Neural cell (in vitro differentiated cells): ENCODE data around the gene PER2. TPM values are rescaled to one million over a fixed set of nuclear protein-coding genes. Genes with fewer than 3 reads are reported as not detected.

Experiments used
- H2AFZ ChIP-seq: fragments of 200-600, 300-800 bp; sonication (generic), shearing (Covaris generic); 2 replicates; pipeline ENCODE4 v1.6.0; 2014; ENCODE audit warnings: low read depth, mild to moderate bottlenecking, antibody characterized with exemption, low read length, moderate library complexity
- H3F3A ChIP-seq: fragments of 200-600 bp; shearing (Covaris generic); 2 replicates; pipeline ENCODE4 v1.6.1; 2016; ENCODE audit warnings: mild to moderate bottlenecking, moderate library complexity, mixed read lengths, antibody characterized with exemption, low read length; ENCODE audit not compliant: insufficient read depth, poor library complexity, severe bottlenecking
- H3K27ac ChIP-seq: fragments of 200-600, 300-800 bp; sonication (generic), shearing (Covaris generic); 2 replicates; pipeline ENCODE4 v1.5.1; 2014; ENCODE audit warnings: mild to moderate bottlenecking, low read length, moderate library complexity
- H3K27me3 ChIP-seq: fragments of 300-800, 200-600 bp; sonication (generic), shearing (Covaris generic); 2 replicates; pipeline ENCODE4 v1.6.0; 2014; ENCODE audit warnings: mild to moderate bottlenecking, low read depth, low read length, moderate library complexity; ENCODE audit not compliant: insufficient read depth
- H3K36me3 ChIP-seq: fragments of 300-800, 200-600 bp; sonication (generic), shearing (Covaris generic); 2 replicates; pipeline ENCODE4 v1.5.1; 2014; ENCODE audit warnings: mild to moderate bottlenecking, antibody characterized with exemption, low read length, moderate library complexity; ENCODE audit not compliant: insufficient read depth
- H3K4me2 ChIP-seq: fragments of 300-800, 200-600 bp; sonication (generic), shearing (Covaris generic); 2 replicates; pipeline ENCODE4 v1.6.0; 2014; ENCODE audit warnings: mild to moderate bottlenecking, low read length
- H3K4me3 ChIP-seq: fragments of 300-800, 200-600 bp; sonication (generic), shearing (Covaris generic); 2 replicates; pipeline ENCODE4 v1.5.1; 2014; ENCODE audit warnings: mild to moderate bottlenecking, low read length, moderate library complexity
- H3K79me2 ChIP-seq: fragments of 200-600 bp; shearing (Covaris generic); replicated peaks from 2 replicates; pipeline ENCODE4 v1.6.0; 2014; ENCODE audit warnings: mild to moderate bottlenecking, low read length, moderate library complexity; ENCODE audit not compliant: insufficient read depth
- H3K9ac ChIP-seq: fragments of 300-800, 200-600 bp; sonication (generic), shearing (Covaris generic); 2 replicates; pipeline ENCODE4 v1.6.1; 2016; ENCODE audit warnings: mild to moderate bottlenecking, low read length, mixed read lengths
- H3K9me2 ChIP-seq: fragments of 200-600 bp; shearing (Covaris generic); 2 replicates; pipeline ENCODE4 v1.6.1; 2016; ENCODE audit warnings: mild to moderate bottlenecking, low read length, mixed read lengths; ENCODE audit not compliant: insufficient read depth
- H3K9me3 ChIP-seq: fragments of 200-600, 300-800 bp; sonication (generic), shearing (Covaris generic); 2 replicates; pipeline ENCODE4 v1.6.1; 2016; ENCODE audit warnings: mild to moderate bottlenecking, mixed run types, low read length, moderate library complexity, mixed read lengths
- H4K20me1 ChIP-seq: fragments of 200-600 bp; shearing (Covaris generic); 2 replicates; pipeline ENCODE4 v1.6.1; 2016; ENCODE audit warnings: mild to moderate bottlenecking, mixed run types; ENCODE audit not compliant: insufficient read depth
- EP300 ChIP-seq: fragments of 450-650 bp; conservative IDR thresholded peaks from 2 replicates; pipeline ENCODE4 v1.6.1; 2014; ENCODE audit warnings: antibody characterized with exemption, mild to moderate bottlenecking, moderate library complexity; ENCODE audit not compliant: poor library complexity, severe bottlenecking
- EZH2 ChIP-seq: fragments of 200-600, 300-800 bp; shearing (Covaris generic), sonication (generic); IDR thresholded peaks from 2 replicates; pipeline ENCODE4 v1.6.1; 2014; ENCODE audit warnings: antibody characterized with exemption, low read length, borderline replicate concordance, mild to moderate bottlenecking; ENCODE audit not compliant: insufficient read depth, poor library complexity, severe bottlenecking
- MXI1 ChIP-seq: fragments of 450-650 bp; conservative IDR thresholded peaks from 2 replicates; pipeline ENCODE4 v1.6.1; 2014; ENCODE audit warnings: antibody characterized with exemption, mild to moderate bottlenecking; ENCODE audit not compliant: poor library complexity, severe bottlenecking
- POLR2AphosphoS5 ChIP-seq: IDR thresholded peaks from 2 replicates; pipeline ENCODE4 v1.6.1; 2012
- RAD21 ChIP-seq: fragments of 450-650 bp; conservative IDR thresholded peaks from 2 replicates; pipeline ENCODE4 v1.6.1; 2014; ENCODE audit warnings: antibody characterized with exemption, mild to moderate bottlenecking, moderate library complexity
- SMC3 ChIP-seq: fragments of 450-650 bp; conservative IDR thresholded peaks from 2 replicates; pipeline ENCODE4 v1.6.1; 2014; ENCODE audit warnings: antibody characterized with exemption, mild to moderate bottlenecking, moderate library complexity; ENCODE audit not compliant: poor library complexity
- TAF1 ChIP-seq: IDR thresholded peaks from 2 replicates; pipeline ENCODE4 v1.6.1; 2012; ENCODE audit warnings: low read depth
- polyA plus RNA-seq: library from polyadenylated mRNA; depleted of rRNA; stranded (reverse); fragments of >200 nt; gene quantifications from 2 replicates; pipeline ENCODE4 v1.2.3, GENCODE V29; 2014
- TF ChIP-seq, protein P1 (sequence below): fragments of 450-650 bp; IDR thresholded peaks from 2 replicates; pipeline ENCODE4 v1.5.1; 2014; ENCODE audit warnings: antibody characterized with exemption, mild to moderate bottlenecking, moderate library complexity; ENCODE audit not compliant: poor library complexity, severe bottlenecking
- TF ChIP-seq, protein P2 (sequence below): IDR thresholded peaks from 2 replicates; pipeline ENCODE4 v1.6.1; 2012; ENCODE audit warnings: borderline replicate concordance

The PER2 gene
- polyA plus RNA-seq, 1 donor from 2014 or later, result 3.2 TPM

DNA sequence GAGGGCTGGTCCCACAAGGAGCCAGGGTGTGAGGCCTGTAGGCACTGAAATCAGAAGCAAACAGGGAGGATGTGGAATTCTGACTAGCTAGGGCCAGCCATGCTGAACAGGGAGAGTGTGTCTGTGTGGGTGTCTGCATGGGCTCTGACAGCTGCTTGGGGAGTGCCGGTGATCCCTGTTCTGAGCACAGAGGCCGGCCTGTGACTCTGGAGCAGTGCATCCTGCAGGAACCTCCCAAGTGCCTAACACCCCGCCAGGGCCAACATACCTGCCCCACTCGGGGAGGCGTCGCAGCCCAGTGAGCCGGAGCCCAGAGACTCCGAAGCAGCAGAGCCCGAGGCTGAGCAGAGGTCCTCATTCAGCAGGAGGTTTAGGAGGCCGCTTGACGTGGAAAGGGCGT is 37.1 kb downstream of the PER2 start:
- no peaks in the 10 kb centered on the region for H3F3A ChIP-seq
- no peak overlapping the region for H3K4me3 ChIP-seq
- H3K9ac ChIP-seq, result no peak overlapping the region
- TF ChIP-seq, protein P1, sequence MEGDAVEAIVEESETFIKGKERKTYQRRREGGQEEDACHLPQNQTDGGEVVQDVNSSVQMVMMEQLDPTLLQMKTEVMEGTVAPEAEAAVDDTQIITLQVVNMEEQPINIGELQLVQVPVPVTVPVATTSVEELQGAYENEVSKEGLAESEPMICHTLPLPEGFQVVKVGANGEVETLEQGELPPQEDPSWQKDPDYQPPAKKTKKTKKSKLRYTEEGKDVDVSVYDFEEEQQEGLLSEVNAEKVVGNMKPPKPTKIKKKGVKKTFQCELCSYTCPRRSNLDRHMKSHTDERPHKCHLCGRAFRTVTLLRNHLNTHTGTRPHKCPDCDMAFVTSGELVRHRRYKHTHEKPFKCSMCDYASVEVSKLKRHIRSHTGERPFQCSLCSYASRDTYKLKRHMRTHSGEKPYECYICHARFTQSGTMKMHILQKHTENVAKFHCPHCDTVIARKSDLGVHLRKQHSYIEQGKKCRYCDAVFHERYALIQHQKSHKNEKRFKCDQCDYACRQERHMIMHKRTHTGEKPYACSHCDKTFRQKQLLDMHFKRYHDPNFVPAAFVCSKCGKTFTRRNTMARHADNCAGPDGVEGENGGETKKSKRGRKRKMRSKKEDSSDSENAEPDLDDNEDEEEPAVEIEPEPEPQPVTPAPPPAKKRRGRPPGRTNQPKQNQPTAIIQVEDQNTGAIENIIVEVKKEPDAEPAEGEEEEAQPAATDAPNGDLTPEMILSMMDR, result no peak
- TF ChIP-seq EZH2, result no peak
- TF ChIP-seq POLR2AphosphoS5, result no peak
- TF ChIP-seq, protein P2, sequence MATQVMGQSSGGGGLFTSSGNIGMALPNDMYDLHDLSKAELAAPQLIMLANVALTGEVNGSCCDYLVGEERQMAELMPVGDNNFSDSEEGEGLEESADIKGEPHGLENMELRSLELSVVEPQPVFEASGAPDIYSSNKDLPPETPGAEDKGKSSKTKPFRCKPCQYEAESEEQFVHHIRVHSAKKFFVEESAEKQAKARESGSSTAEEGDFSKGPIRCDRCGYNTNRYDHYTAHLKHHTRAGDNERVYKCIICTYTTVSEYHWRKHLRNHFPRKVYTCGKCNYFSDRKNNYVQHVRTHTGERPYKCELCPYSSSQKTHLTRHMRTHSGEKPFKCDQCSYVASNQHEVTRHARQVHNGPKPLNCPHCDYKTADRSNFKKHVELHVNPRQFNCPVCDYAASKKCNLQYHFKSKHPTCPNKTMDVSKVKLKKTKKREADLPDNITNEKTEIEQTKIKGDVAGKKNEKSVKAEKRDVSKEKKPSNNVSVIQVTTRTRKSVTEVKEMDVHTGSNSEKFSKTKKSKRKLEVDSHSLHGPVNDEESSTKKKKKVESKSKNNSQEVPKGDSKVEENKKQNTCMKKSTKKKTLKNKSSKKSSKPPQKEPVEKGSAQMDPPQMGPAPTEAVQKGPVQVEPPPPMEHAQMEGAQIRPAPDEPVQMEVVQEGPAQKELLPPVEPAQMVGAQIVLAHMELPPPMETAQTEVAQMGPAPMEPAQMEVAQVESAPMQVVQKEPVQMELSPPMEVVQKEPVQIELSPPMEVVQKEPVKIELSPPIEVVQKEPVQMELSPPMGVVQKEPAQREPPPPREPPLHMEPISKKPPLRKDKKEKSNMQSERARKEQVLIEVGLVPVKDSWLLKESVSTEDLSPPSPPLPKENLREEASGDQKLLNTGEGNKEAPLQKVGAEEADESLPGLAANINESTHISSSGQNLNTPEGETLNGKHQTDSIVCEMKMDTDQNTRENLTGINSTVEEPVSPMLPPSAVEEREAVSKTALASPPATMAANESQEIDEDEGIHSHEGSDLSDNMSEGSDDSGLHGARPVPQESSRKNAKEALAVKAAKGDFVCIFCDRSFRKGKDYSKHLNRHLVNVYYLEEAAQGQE, result no peak
- no peak for TF ChIP-seq TAF1
- TF ChIP-seq SMC3, result no peak
- no peak for TF ChIP-seq RAD21
- TF ChIP-seq EP300, result no peak
- TF ChIP-seq MXI1, result no peak
- no peaks in the 10 kb centered on the region for H4K20me1 ChIP-seq
- H3K27ac ChIP-seq, result no peak overlapping the region
- H3K79me2 ChIP-seq, result no peaks in the 10 kb centered on the region
- H3K9me2 ChIP-seq, result no peaks in the 10 kb centered on the region
- no peaks in the 10 kb centered on the region for H3K36me3 ChIP-seq
- no peaks in the 10 kb centered on the region for H3K9me3 ChIP-seq
- H3K4me2 ChIP-seq, result no peak overlapping the region
- no peaks in the 10 kb centered on the region for H3K27me3 ChIP-seq
- no peak overlapping the region for H2AFZ ChIP-seq

DNA sequence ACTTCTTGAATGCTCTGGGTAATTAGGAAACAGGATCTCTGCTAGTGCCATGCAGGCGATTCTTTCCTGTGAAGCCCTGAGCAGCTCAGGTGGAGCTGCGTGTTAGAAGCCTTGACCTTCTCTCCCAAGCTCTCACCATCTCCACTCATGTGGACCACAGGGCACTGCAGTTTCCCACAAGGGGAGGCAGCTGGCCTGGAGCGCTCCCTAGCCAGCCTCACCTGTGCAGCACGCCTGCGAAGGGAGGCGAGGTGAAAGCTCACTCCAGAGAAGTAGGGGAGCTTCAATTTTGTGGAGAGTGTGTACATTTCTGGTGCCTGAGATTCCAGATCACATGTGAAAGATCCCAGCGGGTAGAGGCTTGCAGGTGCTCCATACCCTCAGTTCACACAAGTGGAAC is 37.5 kb downstream of the PER2 start:
- no peak overlapping the region for H3K4me2 ChIP-seq
- H2AFZ ChIP-seq, result no peak overlapping the region
- no peak overlapping the region for H3K9ac ChIP-seq
- no peaks in the 10 kb centered on the region for H3K9me3 ChIP-seq
- H3K9me2 ChIP-seq, result no peaks in the 10 kb centered on the region
- no peaks in the 10 kb centered on the region for H3K79me2 ChIP-seq
- no peaks in the 10 kb centered on the region for H3K36me3 ChIP-seq
- H3K27ac ChIP-seq, result no peak overlapping the region
- TF ChIP-seq TAF1, result no peak
- no peak for TF ChIP-seq RAD21
- no peak for TF ChIP-seq EP300
- TF ChIP-seq, protein P1, result no peak
- TF ChIP-seq, protein P2, result no peak
- TF ChIP-seq POLR2AphosphoS5, result no peak
- no peak for TF ChIP-seq EZH2
- no peak for TF ChIP-seq MXI1
- TF ChIP-seq SMC3, result no peak
- no peaks in the 10 kb centered on the region for H4K20me1 ChIP-seq
- H3K4me3 ChIP-seq, result no peak overlapping the region
- no peaks in the 10 kb centered on the region for H3F3A ChIP-seq
- H3K27me3 ChIP-seq, result no peaks in the 10 kb centered on the region
